ENCODE measurements around the gene KRT1. TPM values are rescaled to one million over a fixed set of nuclear protein-coding genes. Genes with fewer than 3 reads are reported as not detected.

Gene KRT1
- total and polyA plus RNA-seq, 3 experiments from 2014 or later, result 3.4 TPM; not detected in 2

GRCh38 chr12:52704464-52704863 is 24.3 kb upstream of the KRT1 start:
- POLR2A ChIA-PET, result no interaction called here
- no peaks in the 10 kb centered on the region for H3K4me1 Mint-ChIP-seq

DNA sequence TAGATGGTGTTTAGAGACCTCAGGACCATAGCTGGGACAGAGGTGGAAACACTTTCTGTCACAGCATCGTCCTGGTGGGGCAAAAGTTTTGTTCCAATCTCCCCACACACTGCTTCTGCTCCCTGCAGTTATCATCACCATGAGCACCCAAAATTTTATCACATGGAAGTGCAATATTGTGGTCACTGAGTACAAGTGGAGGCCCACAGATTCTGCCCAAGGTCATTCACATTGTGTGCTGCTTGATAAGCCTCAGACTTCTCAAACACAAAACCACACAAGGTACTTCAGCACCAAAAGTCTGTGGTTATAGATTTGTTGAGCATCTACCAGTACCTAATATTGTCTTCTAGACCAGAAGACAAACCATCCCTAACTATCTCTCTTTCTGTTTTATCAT is 23.7 kb upstream of the KRT1 start:
- Mint-ChIP-seq H3K9me3 (no peaks in the 10 kb centered on the region), H3K27ac (peak overlapping the region in 1 of 8 donors; percentile 20), H3K4me3 (no peak overlapping the region), H3K36me3 (no peaks in the 10 kb centered on the region), H3K4me1 (no peaks in the 10 kb centered on the region), H3K27me3 (peaks cover 7 to 33% of the 10 kb centered on the region in 2 donors)
- Histone ChIP-seq H3K9me3 (ENCODE audit: low read length) (no peaks in the 10 kb centered on the region), H3K4me1 (ENCODE audit: insufficient read depth, low read length) (peaks cover 19% of the 10 kb centered on the region), H3K27me3 (ENCODE audit: insufficient read depth, low read length, poor library complexity, severe bottlenecking) (peaks cover 4% of the 10 kb centered on the region), H3K27ac (ENCODE audit: low read depth, low read length) (no peak overlapping the region), H3K4me3 (ENCODE audit: low read length) (no peak overlapping the region), H3K36me3 (ENCODE audit: insufficient read depth, low read length) (no peaks in the 10 kb centered on the region)
- POLR2A ChIA-PET, result no interaction called here
- CTCF ChIA-PET, result no interaction called here
- DNase-seq, result no peak

More at GRCh38 chr12:52704464-52704863, 24.3 kb upstream of the KRT1 start:
- Histone ChIP-seq H3K9me3 (ENCODE audit: low read length) (no peaks in the 10 kb centered on the region), H3K4me1 (ENCODE audit: insufficient read depth, low read length) (peaks cover 21% of the 10 kb centered on the region), H3K36me3 (ENCODE audit: insufficient read depth, low read length) (no peaks in the 10 kb centered on the region), H3K27ac (ENCODE audit: low read depth, low read length) (no peak overlapping the region), H3K27me3 (ENCODE audit: insufficient read depth, low read length, poor library complexity, severe bottlenecking) (peaks cover 4% of the 10 kb centered on the region), H3K4me3 (ENCODE audit: low read length) (no peak overlapping the region)
- Mint-ChIP-seq H3K27me3 (peaks cover 9 to 33% of the 10 kb centered on the region in 2 donors), H3K36me3 (no peaks in the 10 kb centered on the region), H3K9me3 (no peaks in the 10 kb centered on the region), H3K27ac (no peak overlapping the region), H3K4me3 (no peak overlapping the region)
- DNase-seq, result no peak
- CTCF ChIA-PET, result no interaction called here

GRCh38 chr12:52703424-52703823 is 23.2 kb upstream of the KRT1 start, which contains the start of gene KRT77:
Gene KRT77 (minus strand): TSS chr12:52703524. CDS start chr12:52703434, 90 bp downstream.
- no peaks in the 10 kb centered on the region for H3K9me3 Mint-ChIP-seq
- Histone ChIP-seq H3K27ac (ENCODE audit: low read depth, low read length) (no peak within 1 kb of the TSS), H3K9me3 (ENCODE audit: low read length) (no peaks in the 10 kb centered on the region), H3K27me3 (ENCODE audit: insufficient read depth, low read length, poor library complexity, severe bottlenecking) (peaks cover 4% of the 10 kb centered on the region), H3K4me1 (ENCODE audit: insufficient read depth, low read length) (peaks cover 14% of the 10 kb centered on the region), H3K4me3 (ENCODE audit: low read length) (no peak within 1 kb of the TSS), H3K36me3 (ENCODE audit: insufficient read depth, low read length) (no peaks in the 10 kb centered on the region)
- H3K4me3 Mint-ChIP-seq, result no peak within 1 kb of the TSS
- no peaks in the 10 kb centered on the region for H3K36me3 Mint-ChIP-seq
- peaks cover 7 to 34% of the 10 kb centered on the region in 2 donors for H3K27me3 Mint-ChIP-seq
- ChIA-PET CTCF (no interaction called here), POLR2A (no interaction called here)
- peak within 1 kb of the TSS in 1 of 8 donors; percentile 20 for H3K27ac Mint-ChIP-seq
- no peaks in the 10 kb centered on the region for H3K4me1 Mint-ChIP-seq
- DNase-seq, result no peak

GRCh38 chr12:52702338-52702737 is 22.1 kb upstream of the KRT1 start:
- Histone ChIP-seq H3K36me3 (ENCODE audit: insufficient read depth, low read length) (no peaks in the 10 kb centered on the region), H3K4me3 (ENCODE audit: low read length) (no peak overlapping the region), H3K27me3 (ENCODE audit: insufficient read depth, low read length, poor library complexity, severe bottlenecking) (peaks cover 4% of the 10 kb centered on the region), H3K27ac (ENCODE audit: low read depth, low read length) (no peak overlapping the region), H3K4me1 (ENCODE audit: insufficient read depth, low read length) (peaks cover 3% of the 10 kb centered on the region), H3K9me3 (ENCODE audit: low read length) (no peaks in the 10 kb centered on the region)
- no peak overlapping the region for H3K4me3 Mint-ChIP-seq
- CTCF ChIA-PET, result no interaction called here
- peak overlapping the region in 1 of 8 donors; percentile 13 for H3K27ac Mint-ChIP-seq
- no peaks in the 10 kb centered on the region for H3K9me3 Mint-ChIP-seq
- H3K4me1 Mint-ChIP-seq, result no peaks in the 10 kb centered on the region
- DNase-seq, result no peak
- no peaks in the 10 kb centered on the region for H3K36me3 Mint-ChIP-seq
- peaks cover 9 to 42% of the 10 kb centered on the region in 2 donors for H3K27me3 Mint-ChIP-seq
- POLR2A ChIA-PET, result no interaction called here

DNA sequence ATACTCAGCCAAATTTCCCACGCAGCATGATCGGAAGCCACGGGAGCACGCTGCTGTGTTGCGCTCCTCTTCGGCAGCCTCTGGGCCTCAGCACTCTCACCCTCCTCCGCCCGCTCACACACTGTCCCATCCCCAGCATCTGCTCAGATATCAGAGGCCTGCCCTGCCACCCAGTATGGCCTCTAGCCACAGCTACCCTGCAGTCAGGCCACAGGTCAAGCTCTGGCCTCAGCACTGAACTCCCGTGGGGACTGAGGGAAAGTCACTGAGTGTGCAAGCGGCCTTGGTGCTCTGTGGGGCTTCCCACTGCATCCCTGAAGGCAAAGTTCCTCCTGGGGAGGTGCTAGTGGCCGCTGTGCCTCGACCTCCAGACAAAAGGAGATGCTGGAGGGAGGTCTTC is 21.1 kb upstream of the KRT1 start:
- Mint-ChIP-seq H3K4me3 (no peak overlapping the region), H3K9me3 (no peaks in the 10 kb centered on the region)
- H3K4me3 ChIP-seq (ENCODE audit: low read length), result no peak overlapping the region

DNA sequence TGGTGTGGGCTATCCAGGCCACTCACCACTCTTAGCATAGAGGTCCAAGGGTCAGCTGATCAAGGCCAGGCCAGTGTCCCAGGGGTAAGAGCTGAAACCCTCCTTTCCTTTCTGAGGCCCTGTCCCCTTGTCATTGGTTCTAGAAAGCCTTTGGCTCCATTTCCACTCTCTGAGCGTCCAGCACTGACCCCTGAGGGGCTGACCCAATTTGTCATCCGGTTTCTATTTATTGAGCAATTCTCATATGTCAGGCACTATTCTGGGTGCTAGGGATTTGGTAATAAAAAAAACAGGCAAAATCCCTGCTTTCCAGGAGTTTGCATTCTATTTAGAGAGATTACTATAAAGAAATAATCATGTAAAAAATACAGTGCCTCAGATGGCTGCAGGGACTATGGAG is 19.8 kb upstream of the KRT1 start:
- CTCF ChIA-PET, result no interaction called here
- POLR2A ChIA-PET, result no interaction called here
- no peaks in the 10 kb centered on the region for H3K36me3 Mint-ChIP-seq
- H3K27me3 Mint-ChIP-seq, result peaks cover 12 to 55% of the 10 kb centered on the region in 2 donors
- H3K4me1 Mint-ChIP-seq, result no peaks in the 10 kb centered on the region
- Histone ChIP-seq H3K36me3 (ENCODE audit: insufficient read depth, low read length) (no peaks in the 10 kb centered on the region), H3K4me1 (ENCODE audit: insufficient read depth, low read length) (no peaks in the 10 kb centered on the region), H3K27me3 (ENCODE audit: insufficient read depth, low read length, poor library complexity, severe bottlenecking) (peaks cover 4% of the 10 kb centered on the region), H3K9me3 (ENCODE audit: low read length) (no peaks in the 10 kb centered on the region), H3K27ac (ENCODE audit: low read depth, low read length) (no peak overlapping the region), H3K4me3 (ENCODE audit: low read length) (no peak overlapping the region)
- H3K9me3 Mint-ChIP-seq, result no peaks in the 10 kb centered on the region
- DNase-seq, result no peak
- H3K4me3 Mint-ChIP-seq, result no peak overlapping the region
- H3K27ac Mint-ChIP-seq, result no peak overlapping the region

More for the DNA sequence above, 21.1 kb upstream of the KRT1 start:
- POLR2A ChIA-PET, result no interaction called here
- Histone ChIP-seq H3K36me3 (ENCODE audit: insufficient read depth, low read length) (no peaks in the 10 kb centered on the region), H3K4me1 (ENCODE audit: insufficient read depth, low read length) (no peaks in the 10 kb centered on the region), H3K27me3 (ENCODE audit: insufficient read depth, low read length, poor library complexity, severe bottlenecking) (peaks cover 4% of the 10 kb centered on the region), H3K27ac (ENCODE audit: low read depth, low read length) (no peak overlapping the region), H3K9me3 (ENCODE audit: low read length) (no peaks in the 10 kb centered on the region)
- Mint-ChIP-seq H3K4me1 (no peaks in the 10 kb centered on the region), H3K27me3 (peaks cover 10 to 47% of the 10 kb centered on the region in 2 donors), H3K27ac (no peak overlapping the region), H3K36me3 (no peaks in the 10 kb centered on the region)
- CTCF ChIA-PET, result no interaction called here
- no peak for DNase-seq

- Histone ChIP-seq H3K9me3 (ENCODE audit: low read length) (no peaks in the 10 kb centered on the region), H3K27me3 (ENCODE audit: insufficient read depth, low read length, poor library complexity, severe bottlenecking) (peaks cover 4% of the 10 kb centered on the region), H3K4me1 (ENCODE audit: insufficient read depth, low read length) (no peaks in the 10 kb centered on the region), H3K36me3 (ENCODE audit: insufficient read depth, low read length) (no peaks in the 10 kb centered on the region), H3K27ac (ENCODE audit: low read depth, low read length) (no peak overlapping the region), H3K4me3 (ENCODE audit: low read length) (no peak overlapping the region)
- peak overlapping the region in 1 of 8 donors; percentile 64 for H3K27ac Mint-ChIP-seq
- ChIA-PET POLR2A (no interaction called here), CTCF (no interaction called here)
- H3K36me3 Mint-ChIP-seq, result no peaks in the 10 kb centered on the region
- DNase-seq, result no peak
- no peaks in the 10 kb centered on the region for H3K4me1 Mint-ChIP-seq
- H3K9me3 Mint-ChIP-seq, result no peaks in the 10 kb centered on the region
- no peak overlapping the region for H3K4me3 Mint-ChIP-seq
- peaks cover 12 to 56% of the 10 kb centered on the region in 2 donors for H3K27me3 Mint-ChIP-seq
Observed at GRCh38 chr12:52699373-52699772, 19.2 kb upstream of the KRT1 start.

GRCh38 chr12:52698651-52699340 is 18.6 kb upstream of the KRT1 start:
- ChIA-PET POLR2A (no interaction called here), CTCF (no interaction called here)
- no peaks in the 10 kb centered on the region for H3K4me1 ChIP-seq (ENCODE audit: insufficient read depth, low read length)
- Mint-ChIP-seq H3K36me3 (no peaks in the 10 kb centered on the region), H3K27ac (peak overlapping the region in 1 of 8 donors; percentile 15), H3K4me3 (no peak overlapping the region), H3K9me3 (no peaks in the 10 kb centered on the region), H3K27me3 (peaks cover 12 to 56% of the 10 kb centered on the region in 2 donors), H3K4me1 (no peaks in the 10 kb centered on the region)
- no peak for DNase-seq
- H3K27me3 ChIP-seq (ENCODE audit: insufficient read depth, low read length, poor library complexity, severe bottlenecking), result peaks cover 4% of the 10 kb centered on the region
- H3K9me3 ChIP-seq (ENCODE audit: low read length), result no peaks in the 10 kb centered on the region
- H3K27ac ChIP-seq (ENCODE audit: low read depth, low read length), result no peak overlapping the region
- no peaks in the 10 kb centered on the region for H3K36me3 ChIP-seq (ENCODE audit: insufficient read depth, low read length)
- no peak overlapping the region for H3K4me3 ChIP-seq (ENCODE audit: low read length)
